A204.1 (cell line): Measurements from ENCODE around the gene OR13C4.
"Not testable (repeated sequence)": the region's sequence is repeated elsewhere in the genome, so short reads cannot be mapped to it uniquely, and the experiment has no call there.

Experiments
- FAIRE-seq: peaks from 2 replicates; lab custom pipeline; 2012; peaks lifted over from hg19 to GRCh38; lab: Jason Lieb, UNC

OR13C4 gene

GRCh38 chr9:104527109-104527508 is at the start of gene OR13C4:
Gene OR13C4 (minus strand): TSS chr9:104527209. CDS start chr9:104527209, 0 bp downstream.
- FAIRE-seq, result no peak

- FAIRE-seq, result no peak
Observed at GRCh38 chr9:104575456-104575855, 48.4 kb upstream of the OR13C4 start.

GRCh38 chr9:104572612-104573011 is 45.6 kb upstream of the OR13C4 start:
- no peak for FAIRE-seq

GRCh38 chr9:104568868-104569267 is 41.9 kb upstream of the OR13C4 start, which contains the start of gene OR13C8:
Gene OR13C8 (plus strand): TSS chr9:104569168. CDS start chr9:104569168, 0 bp downstream.
- no peak for FAIRE-seq

GRCh38 chr9:104564358-104564757 is 37.3 kb upstream of the OR13C4 start:
- no peak for FAIRE-seq

GRCh38 chr9:104556830-104557634 is 30.0 kb upstream of the OR13C4 start:
- no peak for FAIRE-seq

- no peak for FAIRE-seq
Observed at GRCh38 chr9:104555521-104555920, 28.5 kb upstream of the OR13C4 start.

GRCh38 chr9:104553261-104553660 is 26.3 kb upstream of the OR13C4 start:
- FAIRE-seq, result no peak

GRCh38 chr9:104544644-104545043 is 17.6 kb upstream of the OR13C4 start:
- FAIRE-seq, result no peak

GRCh38 chr9:104539275-104539674 is 12.3 kb upstream of the OR13C4 start:
- FAIRE-seq, result no peak

- no peak for FAIRE-seq
Observed at GRCh38 chr9:104536756-104537155, 9.7 kb upstream of the OR13C4 start, which contains the start of gene OR13C3. Gene OR13C3 (minus strand): TSS chr9:104536856. CDS start chr9:104536723, 133 bp downstream.

GRCh38 chr9:104520241-104520640 is 6.8 kb downstream of the OR13C4 start:
- not testable (repeated sequence) for FAIRE-seq

GRCh38 chr9:104514901-104515300 is 12.1 kb downstream of the OR13C4 start:
- no peak for FAIRE-seq

GRCh38 chr9:104506565-104506964 is 20.4 kb downstream of the OR13C4 start:
- no peak for FAIRE-seq

- no peak for FAIRE-seq
Observed at GRCh38 chr9:104503963-104504362, 23.0 kb downstream of the OR13C4 start, which contains the start of gene OR13F1. Gene OR13F1 (plus strand): TSS chr9:104504263. CDS start chr9:104504263, 0 bp downstream.

GRCh38 chr9:104503440-104503839 is 23.6 kb downstream of the OR13C4 start:
- no peak for FAIRE-seq

- peak; percentile 68 for FAIRE-seq
Observed at GRCh38 chr9:104494808-104495207, 32.2 kb downstream of the OR13C4 start.

GRCh38 chr9:104485014-104485413 is 42.0 kb downstream of the OR13C4 start:
- FAIRE-seq, result no peak

- no peak for FAIRE-seq
Observed at GRCh38 chr9:104482921-104483570, 44.0 kb downstream of the OR13C4 start.
